Measurements from ENCODE around the gene TENT5A.

The TENT5A gene

GRCh38 chr6:81770381-81770780 is 17.9 kb upstream of the TENT5A start:
- no peak for DNase-seq

- DNase-seq: no peak
These were observed 17.3 kb upstream of the TENT5A start for GRCh38 chr6:81769824-81770223.

- DNase-seq: no peak
These were observed 15.9 kb upstream of the TENT5A start for GRCh38 chr6:81768150-81768942.

- no peak for DNase-seq
These were observed 14.8 kb upstream of the TENT5A start for GRCh38 chr6:81767163-81767891.

- DNase-seq: no peak
These were observed 14.1 kb upstream of the TENT5A start for GRCh38 chr6:81766482-81767069.

- DNase-seq: no peak
These were observed 12.1 kb upstream of the TENT5A start for GRCh38 chr6:81764531-81764930.

GRCh38 chr6:81763968-81764367 is 11.5 kb upstream of the TENT5A start:
- no peak for DNase-seq

GRCh38 chr6:81763051-81763450 is 10.6 kb upstream of the TENT5A start:
- DNase-seq: no peak

- DNase-seq: no peak
These were observed 10.1 kb upstream of the TENT5A start for GRCh38 chr6:81762606-81763005.

GRCh38 chr6:81762132-81762531 is 9.7 kb upstream of the TENT5A start:
- DNase-seq: no peak

GRCh38 chr6:81761197-81761596 is 8.7 kb upstream of the TENT5A start:
- no peak for DNase-seq

GRCh38 chr6:81759782-81760181 is 7.3 kb upstream of the TENT5A start:
- no peak for DNase-seq

- DNase-seq: no peak
These were observed 5.7 kb upstream of the TENT5A start for GRCh38 chr6:81758221-81758620.

- no peak for DNase-seq
These were observed 4.2 kb upstream of the TENT5A start for GRCh38 chr6:81756690-81757089.

- no peak for DNase-seq
These were observed 3.1 kb upstream of the TENT5A start for GRCh38 chr6:81755551-81755950.

GRCh38 chr6:81754906-81755305 is 2.4 kb upstream of the TENT5A start:
- no peak for DNase-seq

- DNase-seq: peak; percentile 23
These were observed 1.5 kb upstream of the TENT5A start for GRCh38 chr6:81753711-81754577.

- DNase-seq: peak; percentile 14
These were observed 635 bp upstream of the TENT5A start for GRCh38 chr6:81752921-81753710.

GRCh38 chr6:81751388-81752083 is 945 bp downstream of the TENT5A start:
- DNase-seq: no peak

GRCh38 chr6:81750681-81751387 is 1.6 kb downstream of the TENT5A start:
- no peak for DNase-seq

- DNase-seq: no peak
These were observed 2.3 kb downstream of the TENT5A start for GRCh38 chr6:81750200-81750599.

Data from NCI-H446 treated with DMSO at 0.1 percent for 48 hours (cell line).